ENCODE measurements around the gene UGT1A9.

UGT1A9 gene

GRCh38 chr2:233663911-233664310, 7.8 kb upstream of the UGT1A9 start:
- H3K9me3 Mint-ChIP-seq = peaks cover 0 to 6% of the 10 kb centered on the region in 2 donors
- DNase-seq = no peak
- no peak overlapping the region for H3K27ac Mint-ChIP-seq
- H3K4me3 Mint-ChIP-seq = no peak overlapping the region
- H3K27me3 Mint-ChIP-seq = peaks cover 22 to 24% of the 10 kb centered on the region in 2 donors
- no peaks in the 10 kb centered on the region for H3K36me3 Mint-ChIP-seq
- no peak for ATAC-seq (replicated peaks)
- no peaks in the 10 kb centered on the region for H3K4me1 Mint-ChIP-seq

GRCh38 chr2:233668605-233669260, 3.0 kb upstream of the UGT1A9 start:
- H3K9me3 Mint-ChIP-seq = peaks cover 0 to 8% of the 10 kb centered on the region in 2 donors
- no peak overlapping the region for H3K4me3 Mint-ChIP-seq
- H3K36me3 Mint-ChIP-seq = no peaks in the 10 kb centered on the region
- DNase-seq (no peak), ATAC-seq (replicated peaks) (no peak)
- no peaks in the 10 kb centered on the region for H3K4me1 Mint-ChIP-seq
- H3K27me3 Mint-ChIP-seq = peaks cover 8 to 21% of the 10 kb centered on the region in 2 donors
- H3K27ac Mint-ChIP-seq = no peak overlapping the region

- Mint-ChIP-seq H3K27ac (no peak overlapping the region), H3K27me3 (peaks cover 8 to 29% of the 10 kb centered on the region in 2 donors), H3K4me3 (no peak overlapping the region), H3K9me3 (peaks cover 0 to 8% of the 10 kb centered on the region in 2 donors), H3K36me3 (no peaks in the 10 kb centered on the region), H3K4me1 (no peaks in the 10 kb centered on the region)
- DNase-seq = no peak
- ATAC-seq (replicated peaks) = no peak
Measured at GRCh38 chr2:233672886-233673285, 1.2 kb downstream of the UGT1A9 start.

- Mint-ChIP-seq H3K4me1 (no peaks in the 10 kb centered on the region), H3K27ac (no peak overlapping the region), H3K36me3 (no peaks in the 10 kb centered on the region), H3K27me3 (peaks cover 8 to 25% of the 10 kb centered on the region in 2 donors), H3K4me3 (no peak overlapping the region), H3K9me3 (peaks cover 0 to 2% of the 10 kb centered on the region in 2 donors)
- no peak for DNase-seq
- ATAC-seq (replicated peaks) = no peak
Measured at GRCh38 chr2:233673896-233674295, 2.2 kb downstream of the UGT1A9 start.

GRCh38 chr2:233674314-233674713, 2.6 kb downstream of the UGT1A9 start:
- H3K4me1 Mint-ChIP-seq = no peaks in the 10 kb centered on the region
- H3K36me3 Mint-ChIP-seq = no peaks in the 10 kb centered on the region
- H3K27me3 Mint-ChIP-seq = peaks cover 8 to 28% of the 10 kb centered on the region in 2 donors
- ATAC-seq (replicated peaks) (no peak), DNase-seq (no peak)
- no peak overlapping the region for H3K27ac Mint-ChIP-seq
- H3K4me3 Mint-ChIP-seq = no peak overlapping the region
- peaks cover 0 to 2% of the 10 kb centered on the region in 2 donors for H3K9me3 Mint-ChIP-seq

GRCh38 chr2:233674995-233675394, 3.3 kb downstream of the UGT1A9 start:
- Mint-ChIP-seq H3K27me3 (peaks cover 12 to 28% of the 10 kb centered on the region in 2 donors), H3K4me1 (no peaks in the 10 kb centered on the region), H3K4me3 (no peak overlapping the region), H3K27ac (no peak overlapping the region), H3K9me3 (peaks cover 0 to 2% of the 10 kb centered on the region in 2 donors), H3K36me3 (no peaks in the 10 kb centered on the region)
- ATAC-seq (replicated peaks) (no peak), DNase-seq (no peak)

- no peaks in the 10 kb centered on the region for H3K36me3 Mint-ChIP-seq
Measured at GRCh38 chr2:233676046-233676445, 4.3 kb downstream of the UGT1A9 start.

GRCh38 chr2:233679196-233679595, 7.5 kb downstream of the UGT1A9 start:
- H3K27me3 Mint-ChIP-seq = peaks cover 5 to 13% of the 10 kb centered on the region in 2 donors
- H3K9me3 Mint-ChIP-seq = no peaks in the 10 kb centered on the region
- peaks cover 0 to 3% of the 10 kb centered on the region in 2 donors for H3K4me1 Mint-ChIP-seq
- no peak overlapping the region for H3K27ac Mint-ChIP-seq
- no peak overlapping the region for H3K4me3 Mint-ChIP-seq
- no peak for ATAC-seq (replicated peaks)
- no peaks in the 10 kb centered on the region for H3K36me3 Mint-ChIP-seq
- no peak for DNase-seq

More at GRCh38 chr2:233676046-233676445, 4.3 kb downstream of the UGT1A9 start:
- Mint-ChIP-seq H3K27ac (no peak overlapping the region), H3K9me3 (peaks cover 0 to 2% of the 10 kb centered on the region in 2 donors), H3K4me3 (no peak overlapping the region), H3K27me3 (peaks cover 7 to 23% of the 10 kb centered on the region in 2 donors), H3K4me1 (no peaks in the 10 kb centered on the region)
- ATAC-seq (replicated peaks) = no peak
- DNase-seq = no peak

GRCh38 chr2:233680361-233681045, 8.8 kb downstream of the UGT1A9 start:
- Mint-ChIP-seq H3K4me3 (no peak overlapping the region), H3K4me1 (peaks cover 0 to 3% of the 10 kb centered on the region in 2 donors), H3K27ac (no peak overlapping the region), H3K27me3 (peaks cover 5 to 13% of the 10 kb centered on the region in 2 donors), H3K36me3 (no peaks in the 10 kb centered on the region), H3K9me3 (no peaks in the 10 kb centered on the region)
- ATAC-seq (replicated peaks) (no peak), DNase-seq (no peak)

- Mint-ChIP-seq H3K4me3 (no peak within 1 kb of the TSS), H3K4me1 (peaks cover 0 to 3% of the 10 kb centered on the region in 2 donors), H3K9me3 (no peaks in the 10 kb centered on the region), H3K27ac (no peak within 1 kb of the TSS), H3K36me3 (peaks cover 0 to under 1% of the 10 kb centered on the region in 2 donors), H3K27me3 (peaks cover 5 to 11% of the 10 kb centered on the region in 2 donors)
- no peak for ATAC-seq (replicated peaks)
- DNase-seq = no peak
Measured at GRCh38 chr2:233681521-233682099, 9.9 kb downstream of the UGT1A9 start, which contains the start of gene UGT1A7. UGT1A7 (plus strand) TSS chr2:233681901; CDS start chr2:233681938, 37 bp downstream.

GRCh38 chr2:233684640-233685039, 12.9 kb downstream of the UGT1A9 start:
- Mint-ChIP-seq H3K27me3 (peaks cover 5 to 8% of the 10 kb centered on the region in 2 donors), H3K9me3 (no peaks in the 10 kb centered on the region), H3K4me1 (peaks cover 7 to 9% of the 10 kb centered on the region in 2 donors), H3K27ac (no peak overlapping the region), H3K36me3 (peaks cover 0 to 3% of the 10 kb centered on the region in 2 donors), H3K4me3 (no peak overlapping the region)
- ATAC-seq (replicated peaks) = no peak
- no peak for DNase-seq

GRCh38 chr2:233686928-233687327, 15.2 kb downstream of the UGT1A9 start:
- no peak for ATAC-seq (replicated peaks)
- no peak overlapping the region for H3K27ac Mint-ChIP-seq
- peaks cover 0 to 3% of the 10 kb centered on the region in 2 donors for H3K36me3 Mint-ChIP-seq
- peaks cover 7 to 9% of the 10 kb centered on the region in 2 donors for H3K4me1 Mint-ChIP-seq
- H3K9me3 Mint-ChIP-seq = no peaks in the 10 kb centered on the region
- no peak overlapping the region for H3K4me3 Mint-ChIP-seq
- no peak for DNase-seq
- H3K27me3 Mint-ChIP-seq = peaks cover 4 to 5% of the 10 kb centered on the region in 2 donors

GRCh38 chr2:233688341-233688740, 16.6 kb downstream of the UGT1A9 start:
- H3K27me3 Mint-ChIP-seq = peaks cover 4 to 5% of the 10 kb centered on the region in 2 donors
- H3K4me3 Mint-ChIP-seq = no peak overlapping the region
- H3K9me3 Mint-ChIP-seq = no peaks in the 10 kb centered on the region
- H3K27ac Mint-ChIP-seq = no peak overlapping the region
- ATAC-seq (replicated peaks) (no peak), DNase-seq (no peak)
- peaks cover 0 to 3% of the 10 kb centered on the region in 2 donors for H3K36me3 Mint-ChIP-seq
- peaks cover 5 to 7% of the 10 kb centered on the region in 2 donors for H3K4me1 Mint-ChIP-seq

GRCh38 chr2:233689031-233689430, 17.3 kb downstream of the UGT1A9 start:
- H3K27me3 Mint-ChIP-seq = peaks cover 4 to 11% of the 10 kb centered on the region in 2 donors
- ATAC-seq (replicated peaks) (peak; percentile 56 to 58), DNase-seq (no peak)
- H3K36me3 Mint-ChIP-seq = peaks cover 0 to 3% of the 10 kb centered on the region in 2 donors
- H3K27ac Mint-ChIP-seq = no peak overlapping the region
- no peak overlapping the region for H3K4me3 Mint-ChIP-seq
- H3K4me1 Mint-ChIP-seq = peaks cover 5 to 7% of the 10 kb centered on the region in 2 donors
- H3K9me3 Mint-ChIP-seq = no peaks in the 10 kb centered on the region
